ENCODE measurements around the gene SEMA4D.
A peak's percentile ranks its signal among the peaks of the same experiment; 100 is the strongest.

The SEMA4D gene

GRCh38 chr9:89439571-89439970, 58.3 kb downstream of the SEMA4D start:
- no peak for TF ChIP-seq CTCF (IDR thresholded peaks at IDR 0.05; ENCODE audit: control extremely low read depth, extremely low read depth, low read depth, missing control alignments)
- POLR2A ChIA-PET: no interaction called here
- CTCF ChIA-PET: interaction anchor here (0.7 to 5.6 kb wide), 8 partner anchors 8 to 109 kb away, joined by 3 to 60 read pairs (median 4); no protein-coding TSS in a partner anchor
- DNase-seq (ENCODE audit: extremely low spot score): peak; percentile 70

GRCh38 chr9:89438194-89438593, 59.7 kb downstream of the SEMA4D start:
- CTCF ChIA-PET: interaction anchor here (0.8 to 5.6 kb wide), 4 partner anchors 9 to 110 kb away, joined by 3 to 60 read pairs (median 3); no protein-coding TSS in a partner anchor
- TF ChIP-seq CTCF (IDR thresholded peaks at IDR 0.05; ENCODE audit: control extremely low read depth, extremely low read depth, low read depth, missing control alignments): no peak
- DNase-seq (ENCODE audit: extremely low spot score): no peak
- POLR2A ChIA-PET: no interaction called here

DNA sequence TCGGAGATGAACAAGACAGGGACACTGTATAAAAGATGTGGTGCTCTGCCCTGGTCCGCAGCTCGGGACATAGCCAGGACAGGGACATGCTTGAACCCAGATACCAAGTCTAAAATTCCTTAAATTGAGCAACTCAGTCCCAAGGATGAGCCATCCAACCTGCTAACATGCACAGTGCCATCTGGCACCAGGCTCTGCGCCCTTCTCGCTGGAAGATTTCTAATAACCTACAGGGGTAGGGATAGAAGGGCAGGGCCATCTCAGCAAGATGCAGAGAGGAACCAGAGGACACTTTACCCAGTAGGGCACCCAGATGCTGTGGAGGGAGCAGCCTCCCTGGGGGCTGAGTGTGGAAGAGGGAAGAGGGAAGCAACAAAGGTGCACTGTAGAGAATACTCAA, 60.1 kb downstream of the SEMA4D start:
- ChIA-PET POLR2A (interaction anchor here (1.6 kb wide), 1 partner anchor 11 kb away, joined by 7 read pairs; no protein-coding TSS in a partner anchor), CTCF (interaction anchor here (0.8 to 5.6 kb wide), 4 partner anchors 9 to 111 kb away, joined by 3 to 60 read pairs (median 4); no protein-coding TSS in a partner anchor)
- TF ChIP-seq CTCF (IDR thresholded peaks at IDR 0.05; ENCODE audit: control extremely low read depth, extremely low read depth, low read depth, missing control alignments): no peak
- no peak for DNase-seq (ENCODE audit: extremely low spot score)

GRCh38 chr9:89436963-89437625, 60.8 kb downstream of the SEMA4D start:
- ChIA-PET CTCF (interaction anchor here (0.9 to 5.6 kb wide), 3 partner anchors 8 to 112 kb away, joined by 3 to 60 read pairs (median 4); no protein-coding TSS in a partner anchor), POLR2A (interaction anchor here (1.6 kb wide), 1 partner anchor 11 kb away, joined by 7 read pairs; no protein-coding TSS in a partner anchor)
- no peak for TF ChIP-seq CTCF (IDR thresholded peaks at IDR 0.05; ENCODE audit: control extremely low read depth, extremely low read depth, low read depth, missing control alignments)
- no peak for DNase-seq (ENCODE audit: extremely low spot score)

DNA sequence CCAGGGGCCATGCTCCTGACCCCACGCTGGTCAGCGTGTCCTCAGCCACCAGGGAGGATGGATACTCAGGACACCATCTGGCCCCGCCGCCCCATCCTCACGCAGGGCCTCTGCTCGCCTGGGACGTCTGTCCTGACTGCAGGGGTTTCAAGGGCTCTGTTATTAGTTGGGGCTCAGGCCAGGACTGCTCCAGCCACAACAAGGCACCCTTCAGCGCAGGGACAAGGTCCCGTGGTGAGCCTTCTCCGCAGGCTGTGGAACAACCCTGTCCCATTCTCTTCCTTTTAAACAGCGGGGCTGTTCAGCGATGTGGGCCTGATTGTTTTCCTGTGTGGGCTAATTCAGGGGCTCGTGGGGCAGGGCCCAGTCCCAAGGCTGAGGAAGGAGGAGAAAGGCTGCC, 61.6 kb downstream of the SEMA4D start:
- CTCF ChIA-PET: interaction anchor here (1.0 to 1.4 kb wide), 2 partner anchors 15 to 26 kb away, joined by 3 to 4 read pairs; no protein-coding TSS in a partner anchor
- no peak for TF ChIP-seq CTCF (IDR thresholded peaks at IDR 0.05; ENCODE audit: control extremely low read depth, extremely low read depth, low read depth, missing control alignments)
- POLR2A ChIA-PET: interaction anchor here (1.6 kb wide), 1 partner anchor 10 kb away, joined by 7 read pairs; no protein-coding TSS in a partner anchor
- no peak for DNase-seq (ENCODE audit: extremely low spot score)

DNA sequence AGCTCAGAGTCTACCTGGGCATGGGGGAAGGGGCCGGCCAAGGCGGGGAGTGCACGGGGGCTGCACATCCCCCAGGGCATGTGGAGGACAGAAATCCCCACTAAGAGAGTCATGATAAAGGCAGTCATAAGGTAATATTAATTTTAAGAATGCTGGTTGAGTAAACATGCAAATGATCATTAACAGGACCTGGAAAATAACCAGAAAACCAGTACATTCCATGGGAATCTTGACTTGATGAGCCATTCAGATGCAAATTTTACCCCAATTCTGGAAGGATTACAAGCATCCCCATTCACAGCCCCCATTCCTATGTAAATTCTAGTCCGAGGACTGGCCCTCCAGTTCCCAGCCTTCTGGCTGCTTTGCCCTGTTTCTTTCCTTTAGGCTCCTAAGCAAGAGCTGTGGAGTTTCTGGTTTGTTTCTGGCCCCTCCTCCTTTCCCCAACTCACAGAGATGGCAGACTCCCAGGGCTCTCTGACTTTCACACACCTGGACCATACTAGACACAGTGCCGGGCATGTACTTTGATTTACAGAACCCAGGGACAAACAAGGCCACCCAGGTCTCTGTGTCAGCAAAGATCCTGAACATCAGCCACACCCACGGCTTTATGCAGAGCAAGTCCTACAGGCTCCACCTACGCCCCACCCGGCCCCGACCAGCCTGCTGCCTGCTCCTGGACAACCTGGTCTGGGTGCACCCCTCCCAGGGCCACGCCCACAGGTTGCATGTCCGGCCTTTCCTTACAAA, 62.7 kb downstream of the SEMA4D start:
- ChIA-PET POLR2A (no interaction called here), CTCF (interaction anchor here (1.4 kb wide), 1 partner anchor 17 kb away, joined by 4 read pairs; no protein-coding TSS in a partner anchor)
- TF ChIP-seq CTCF (IDR thresholded peaks at IDR 0.05; ENCODE audit: control extremely low read depth, extremely low read depth, low read depth, missing control alignments): no peak
- no peak for DNase-seq (ENCODE audit: extremely low spot score)
